Measurements from ENCODE around the gene BBS9. TPM values are rescaled to one million over a fixed set of nuclear protein-coding genes. Genes with fewer than 3 reads are reported as not detected.

The BBS9 gene
- total and polyA plus RNA-seq, 2 donors (not counting 3 experiments of a cell fraction or from before 2014, with no cell fraction given): 5.7 to 17.4 TPM

DNA sequence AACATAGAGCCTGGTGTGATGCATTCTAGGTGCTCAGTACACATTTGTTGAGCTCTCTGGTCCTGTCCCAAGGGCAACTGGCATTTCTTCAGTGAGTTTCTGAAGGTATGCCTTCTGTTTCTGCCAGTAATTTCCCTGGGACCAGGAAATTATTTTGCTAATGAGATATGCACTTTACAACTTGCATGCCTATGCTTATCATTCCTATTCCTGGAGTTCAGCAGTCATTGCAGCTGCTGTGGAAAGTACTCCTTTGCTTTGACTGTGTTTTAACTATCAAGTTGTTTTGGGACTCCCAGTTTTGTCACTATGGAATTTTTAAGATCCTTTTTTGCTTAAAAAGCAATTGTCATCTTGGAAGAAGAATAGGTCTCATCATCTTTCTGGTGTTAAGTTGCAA, 283.0 kb downstream of the BBS9 start:
- CTCF ChIA-PET: interaction anchor here (1.3 kb wide), 1 partner anchor 520 kb away, joined by 3 read pairs; no protein-coding TSS in a partner anchor
- POLR2A ChIA-PET: no interaction called here

More for the DNA sequence above, 283.0 kb downstream of the BBS9 start:
- no peak for FAIRE-seq
- H3K27ac ChIP-seq (ENCODE audit: insufficient read depth, low read depth, low read length): no peak overlapping the region
- H3K9ac ChIP-seq (replicated peaks; ENCODE audit: extremely low read depth, insufficient read depth, low read length): no peak overlapping the region
- H3K27me3 ChIP-seq (ENCODE audit: control insufficient read depth in 2 of 2, insufficient read depth in 2 of 2, low read length in 2 of 2): no peaks in the 10 kb centered on the region
- no peak for TF ChIP-seq JUN (IDR thresholded peaks at IDR 0.05; ENCODE audit: borderline replicate concordance, insufficient read depth, insufficient read length, low read depth)
- TF ChIP-seq, protein P1, sequence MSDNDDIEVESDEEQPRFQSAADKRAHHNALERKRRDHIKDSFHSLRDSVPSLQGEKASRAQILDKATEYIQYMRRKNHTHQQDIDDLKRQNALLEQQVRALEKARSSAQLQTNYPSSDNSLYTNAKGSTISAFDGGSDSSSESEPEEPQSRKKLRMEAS (IDR thresholded peaks at IDR 0.05; ENCODE audit: insufficient read depth, insufficient read length): no peak
- no peak for TF ChIP-seq EZH2 (IDR thresholded peaks at IDR 0.05; ENCODE audit: borderline replicate concordance, low read depth, low read length, severe bottlenecking)
- no peak for TF ChIP-seq GATA2 (IDR thresholded peaks at IDR 0.05; ENCODE audit: insufficient read depth, insufficient read length, low read depth, low read length)
- TF ChIP-seq, protein P2, sequence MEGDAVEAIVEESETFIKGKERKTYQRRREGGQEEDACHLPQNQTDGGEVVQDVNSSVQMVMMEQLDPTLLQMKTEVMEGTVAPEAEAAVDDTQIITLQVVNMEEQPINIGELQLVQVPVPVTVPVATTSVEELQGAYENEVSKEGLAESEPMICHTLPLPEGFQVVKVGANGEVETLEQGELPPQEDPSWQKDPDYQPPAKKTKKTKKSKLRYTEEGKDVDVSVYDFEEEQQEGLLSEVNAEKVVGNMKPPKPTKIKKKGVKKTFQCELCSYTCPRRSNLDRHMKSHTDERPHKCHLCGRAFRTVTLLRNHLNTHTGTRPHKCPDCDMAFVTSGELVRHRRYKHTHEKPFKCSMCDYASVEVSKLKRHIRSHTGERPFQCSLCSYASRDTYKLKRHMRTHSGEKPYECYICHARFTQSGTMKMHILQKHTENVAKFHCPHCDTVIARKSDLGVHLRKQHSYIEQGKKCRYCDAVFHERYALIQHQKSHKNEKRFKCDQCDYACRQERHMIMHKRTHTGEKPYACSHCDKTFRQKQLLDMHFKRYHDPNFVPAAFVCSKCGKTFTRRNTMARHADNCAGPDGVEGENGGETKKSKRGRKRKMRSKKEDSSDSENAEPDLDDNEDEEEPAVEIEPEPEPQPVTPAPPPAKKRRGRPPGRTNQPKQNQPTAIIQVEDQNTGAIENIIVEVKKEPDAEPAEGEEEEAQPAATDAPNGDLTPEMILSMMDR (IDR thresholded peaks at IDR 0.05; ENCODE audit: extremely low read depth in 1 of 2, insufficient read depth in 1 of 2, low read depth in 1 of 2, low read length in 2 of 2): no peak
- TF ChIP-seq MYC (IDR thresholded peaks at IDR 0.05; ENCODE audit: low read depth, low read length): no peak
- H3K79me2 ChIP-seq (ENCODE audit: control insufficient read depth, insufficient read depth, low read length): no peaks in the 10 kb centered on the region
- intact Hi-C loops (cut with micrococcal nuclease) (no loop called here), dilution Hi-C loops (cut with MboI; ENCODE audit: extremely low pct_ligation_motif_present, low sequenced_read_pairs) (no loop called here)
- no peaks in the 10 kb centered on the region for H3K36me3 ChIP-seq (ENCODE audit: control insufficient read depth in 2 of 2, extremely low read depth in 1 of 2, insufficient read depth in 2 of 2, low read length in 2 of 2)
- H3K9me3 ChIP-seq (replicated peaks; ENCODE audit: control insufficient read depth, insufficient read depth, low read length): no peaks in the 10 kb centered on the region
- no peak overlapping the region for H3K4me2 ChIP-seq (ENCODE audit: insufficient read depth, low read length)
- BruUV-seq (replicated peaks): no TSS peak
- H3K4me3 ChIP-seq (replicated peaks in 1 of 3; ENCODE audit: insufficient read depth in 1 of 3, low read depth in 1 of 3, low read length in 3 of 3): no peak overlapping the region
- H3K4me1 ChIP-seq (ENCODE audit: control insufficient read depth, extremely low read depth, insufficient read depth, low read length): no peaks in the 10 kb centered on the region
- no peaks in the 10 kb centered on the region for H3K9me1 ChIP-seq (replicated peaks; ENCODE audit: control insufficient read depth, extremely low read depth, insufficient read depth, low read length)
- no peaks in the 10 kb centered on the region for H4K20me1 ChIP-seq (replicated peaks; ENCODE audit: control insufficient read depth, extremely low read depth, insufficient read depth, low read length)
- no peak for DNase-seq (ENCODE audit: low read depth, low spot score)
- no peak overlapping the region for H2AFZ ChIP-seq (ENCODE audit: low read depth, low read length)

All from endothelial cell of umbilical vein (primary cell).